GM18505 (cell line): ENCODE measurements around the gene DCAF7.

Source experiments
- ATAC-seq: cut with Tn5 transposase; IDR thresholded peaks from one replicate; pipeline ENCODE4 v1.9.1; 2021; ENCODE audit not compliant: unreplicated experiment
- POLR2A ChIP-seq: IDR thresholded peaks from 4 replicates; pipeline ENCODE4 v1.6.1; 2011; ENCODE audit warnings: borderline replicate concordance; ENCODE audit not compliant: insufficient read depth, insufficient read length; ENCODE audit errors: extremely low read depth

Gene DCAF7

GRCh38 chr17:63561819-63562218, 11.5 kb downstream of the DCAF7 start:
- ATAC-seq: no peak
- TF ChIP-seq POLR2A: no peak

GRCh38 chr17:63563339-63563738, 13.1 kb downstream of the DCAF7 start:
- no peak for TF ChIP-seq POLR2A
- no peak for ATAC-seq

DNA sequence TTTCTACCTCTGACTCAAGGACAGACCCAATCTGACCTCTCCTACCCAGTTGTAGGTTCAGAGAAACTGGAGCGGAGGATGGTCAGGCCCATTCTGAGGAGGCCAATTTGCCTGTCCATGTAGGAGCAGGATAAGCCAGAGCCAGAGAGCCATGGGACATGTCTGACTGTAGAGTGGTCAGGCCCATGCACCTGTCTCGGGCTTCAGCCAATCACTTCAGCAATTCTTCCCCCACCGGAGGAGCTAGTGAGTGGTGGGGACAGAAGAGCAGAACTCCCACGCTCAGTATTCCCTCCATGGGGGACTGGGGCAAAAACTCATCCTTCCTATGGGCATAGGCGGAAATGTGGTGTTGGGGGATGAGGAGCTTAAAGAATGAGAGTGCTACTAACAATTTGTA, 14.3 kb downstream of the DCAF7 start:
- no peak for TF ChIP-seq POLR2A
- no peak for ATAC-seq

- no peak for TF ChIP-seq POLR2A
Observed at GRCh38 chr17:63567229-63567628, 17.0 kb downstream of the DCAF7 start.

GRCh38 chr17:63568563-63568962, 18.3 kb downstream of the DCAF7 start:
- TF ChIP-seq POLR2A: no peak
- no peak for ATAC-seq

More at GRCh38 chr17:63567229-63567628, 17.0 kb downstream of the DCAF7 start:
- no peak for ATAC-seq

GRCh38 chr17:63571632-63572310, 21.5 kb downstream of the DCAF7 start:
- TF ChIP-seq POLR2A: no peak
- ATAC-seq: no peak

- ATAC-seq: no peak
- no peak for TF ChIP-seq POLR2A
Observed at GRCh38 chr17:63573634-63574033, 23.4 kb downstream of the DCAF7 start.

GRCh38 chr17:63578027-63578768, 27.9 kb downstream of the DCAF7 start:
- no peak for TF ChIP-seq POLR2A
- no peak for ATAC-seq

DNA sequence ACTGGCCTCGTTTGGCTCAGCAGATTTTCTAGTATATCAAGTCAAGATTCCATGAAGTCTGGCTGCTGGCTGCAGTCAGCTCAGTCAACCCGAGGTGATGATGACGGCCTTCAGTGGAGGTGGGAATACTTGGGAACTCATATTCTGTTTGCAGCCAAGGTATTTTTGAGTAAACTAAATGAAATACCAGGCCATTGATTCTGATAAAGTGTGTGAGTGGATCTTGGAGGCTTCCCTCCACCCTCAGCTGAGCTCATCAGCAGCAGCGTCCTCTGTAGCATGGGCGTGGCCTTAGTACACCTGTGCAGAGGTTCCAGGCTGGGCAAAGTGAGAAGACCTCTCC, 28.5 kb downstream of the DCAF7 start:
- no peak for TF ChIP-seq POLR2A
- no peak for ATAC-seq

GRCh38 chr17:63579633-63580032, 29.4 kb downstream of the DCAF7 start:
- ATAC-seq: no peak
- no peak for TF ChIP-seq POLR2A

DNA sequence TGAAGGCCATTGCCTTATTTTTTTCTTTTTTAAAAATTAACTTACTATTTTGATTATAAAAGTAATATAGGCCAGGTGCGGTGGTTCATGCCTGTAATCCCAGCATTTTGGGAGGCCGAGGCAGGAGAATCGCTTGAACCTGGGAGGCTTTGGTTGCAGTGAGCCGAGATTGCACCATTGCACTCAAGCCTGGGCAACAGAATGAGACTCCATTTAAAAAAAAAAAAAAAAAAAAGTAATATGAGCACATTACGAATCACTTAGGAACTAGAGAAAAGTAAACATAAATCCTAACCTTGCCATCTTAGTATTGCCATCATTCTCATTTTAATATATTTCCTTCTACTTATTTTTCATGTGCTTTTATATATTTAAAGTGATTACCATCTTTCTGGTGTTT, 37.5 kb downstream of the DCAF7 start:
- TF ChIP-seq POLR2A: no peak
- no peak for ATAC-seq

DNA sequence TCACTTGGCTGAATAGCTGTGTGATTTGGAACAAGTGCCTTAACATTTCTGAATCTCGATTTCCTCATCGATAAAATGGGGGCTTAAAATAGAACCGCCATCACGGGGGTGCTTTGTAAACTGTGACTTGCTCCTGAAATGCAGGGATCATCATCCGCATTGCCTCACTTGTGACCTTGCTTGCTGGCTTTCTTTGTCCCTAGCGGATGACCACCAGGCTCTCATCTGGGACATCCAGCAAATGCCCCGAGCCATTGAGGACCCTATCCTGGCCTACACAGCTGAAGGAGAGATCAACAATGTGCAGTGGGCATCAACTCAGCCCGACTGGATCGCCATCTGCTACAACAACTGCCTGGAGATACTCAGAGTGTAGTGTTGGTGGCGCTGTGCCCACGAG, 38.5 kb downstream of the DCAF7 start:
- no peak for TF ChIP-seq POLR2A
- no peak for ATAC-seq

DNA sequence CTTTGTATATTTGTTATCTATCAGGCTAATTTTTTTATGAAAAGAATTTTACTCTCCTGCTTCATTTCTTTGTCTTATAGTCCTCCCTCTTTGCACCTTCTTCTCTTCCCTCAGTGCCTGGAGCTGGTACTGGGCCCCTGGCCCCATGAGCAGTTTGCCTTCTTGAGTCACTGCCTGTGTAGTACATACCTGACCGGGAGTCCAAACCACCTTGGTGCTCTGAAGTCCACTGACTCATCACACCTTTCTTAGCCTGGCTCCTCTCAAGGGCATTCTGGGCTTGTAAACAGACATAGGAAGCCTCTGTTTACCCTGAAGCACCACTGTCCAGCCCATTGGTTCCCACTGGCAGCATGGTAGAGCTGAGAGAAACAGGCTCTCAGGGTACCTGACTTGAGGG, 39.4 kb downstream of the DCAF7 start:
- TF ChIP-seq POLR2A: no peak
- ATAC-seq: no peak

DNA sequence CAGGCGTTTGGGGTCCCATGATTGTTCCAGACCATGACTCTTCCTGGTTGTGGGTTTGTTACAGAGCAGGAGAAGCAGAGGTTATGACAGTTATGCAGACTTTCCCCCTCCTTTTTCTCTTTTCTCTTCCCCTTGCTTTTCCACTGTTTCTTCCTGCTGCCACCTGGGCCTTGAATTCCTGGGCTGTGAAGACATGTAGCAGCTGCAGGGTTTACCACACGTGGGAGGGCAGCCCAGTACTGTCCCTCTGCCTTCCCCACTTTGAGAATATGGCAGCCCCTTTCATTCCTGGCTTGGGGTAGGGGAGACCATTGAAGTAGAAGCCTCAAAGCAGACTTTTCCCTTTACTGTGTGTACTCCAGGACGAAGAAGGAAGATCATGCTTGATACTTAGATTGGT, 42.5 kb downstream of the DCAF7 start:
- no peak for ATAC-seq
- TF ChIP-seq POLR2A: no peak
